NCI-H2227 (cell line): Measurements from ENCODE around the gene NGLY1.

Source experiments
- DNase-seq: peaks from one replicate; lab custom pipeline; 2025; ENCODE audit not compliant: unreplicated experiment; lab: John Stamatoyannopoulos, UW

NGLY1 gene

GRCh38 chr3:25713341-25713985 lies 69.8 kb downstream of the NGLY1 start:
- no peak for DNase-seq

- no peak for DNase-seq
Observed at GRCh38 chr3:25711090-25711489, 72.2 kb downstream of the NGLY1 start.

GRCh38 chr3:25708036-25708435 lies 75.2 kb downstream of the NGLY1 start:
- no peak for DNase-seq

GRCh38 chr3:25707268-25707926 lies 75.8 kb downstream of the NGLY1 start:
- DNase-seq, result no peak

- DNase-seq, result no peak
Observed at GRCh38 chr3:25706213-25706612, 77.0 kb downstream of the NGLY1 start.

- no peak for DNase-seq
Observed at GRCh38 chr3:25697553-25697952, 85.7 kb downstream of the NGLY1 start.

GRCh38 chr3:25695731-25696420 lies 87.4 kb downstream of the NGLY1 start:
- no peak for DNase-seq

- no peak for DNase-seq
Observed at GRCh38 chr3:25693238-25693637, 90.0 kb downstream of the NGLY1 start.

GRCh38 chr3:25692341-25692740 lies 90.9 kb downstream of the NGLY1 start:
- no peak for DNase-seq

- no peak for DNase-seq
Observed at GRCh38 chr3:25690768-25691533, 92.3 kb downstream of the NGLY1 start.

GRCh38 chr3:25689226-25689625 lies 94.0 kb downstream of the NGLY1 start:
- DNase-seq, result no peak

GRCh38 chr3:25687742-25688141 lies 95.5 kb downstream of the NGLY1 start:
- no peak for DNase-seq

GRCh38 chr3:25686766-25687165 lies 96.5 kb downstream of the NGLY1 start:
- DNase-seq, result no peak

GRCh38 chr3:25683882-25684281 lies 99.4 kb downstream of the NGLY1 start:
- no peak for DNase-seq

- DNase-seq, result no peak
Observed at GRCh38 chr3:25683410-25683809, 99.8 kb downstream of the NGLY1 start.

GRCh38 chr3:25679642-25680302 lies 103.5 kb downstream of the NGLY1 start:
- no peak for DNase-seq

GRCh38 chr3:25679166-25679565 lies 104.1 kb downstream of the NGLY1 start:
- no peak for DNase-seq

GRCh38 chr3:25678581-25678980 lies 104.7 kb downstream of the NGLY1 start:
- peak; percentile 7 for DNase-seq

- no peak for DNase-seq
Observed at GRCh38 chr3:25677121-25677520, 106.1 kb downstream of the NGLY1 start.

GRCh38 chr3:25674670-25675069 lies 108.6 kb downstream of the NGLY1 start:
- no peak for DNase-seq

- no peak for DNase-seq
Observed at GRCh38 chr3:25673738-25674298, 109.4 kb downstream of the NGLY1 start.
